ENCODE data around the gene OXTR.

The OXTR gene

GRCh38 chr3:8712045-8712907 is 57.1 kb downstream of the OXTR start:
- DNase-seq (ENCODE audit: low read depth in 2 of 2): no peak

GRCh38 chr3:8709801-8710507 is 59.5 kb downstream of the OXTR start:
- no peak for DNase-seq (ENCODE audit: low read depth in 2 of 2)

- DNase-seq (ENCODE audit: low read depth in 2 of 2): no peak
These were observed 60.1 kb downstream of the OXTR start for GRCh38 chr3:8709287-8709686.

- no peak for DNase-seq (ENCODE audit: low read depth in 2 of 2)
These were observed 63.8 kb downstream of the OXTR start for GRCh38 chr3:8705575-8705974.

GRCh38 chr3:8702560-8702959 is 66.9 kb downstream of the OXTR start:
- no peak for DNase-seq (ENCODE audit: low read depth in 2 of 2)
